ENCODE measurements around the gene EFNA2. TPM values are rescaled to one million over a fixed set of nuclear protein-coding genes. Genes with fewer than 3 reads are reported as not detected.

Gene EFNA2
- total RNA-seq, 1 experiment from 2014 or later: 11.4 TPM

- Mint-ChIP-seq H3K27me3 (ENCODE audit: low read depth) (no peaks in the 10 kb centered on the region), H3K27ac (peak overlapping the region; percentile 73), H3K9me3 (no peaks in the 10 kb centered on the region), H3K4me1 (peaks cover 21% of the 10 kb centered on the region), H3K36me3 (peaks cover 24% of the 10 kb centered on the region), H3K4me3 (peak overlapping the region; percentile 71)
- POLR2A ChIA-PET: no interaction called here
- TF ChIP-seq ZNF281 (CRISPR knock-in tag; IDR thresholded peaks at IDR 0.05) (no peak), USF2 (CRISPR knock-in tag; IDR thresholded peaks at IDR 0.05) (no peak), ZNF232 (CRISPR knock-in tag; IDR thresholded peaks at IDR 0.05) (no peak), E2F1 (CRISPR knock-in tag; IDR thresholded peaks at IDR 0.05) (no peak), ARID4B (CRISPR knock-in tag; IDR thresholded peaks at IDR 0.05; ENCODE audit: borderline replicate concordance) (no peak), JAZF1 (CRISPR knock-in tag; IDR thresholded peaks at IDR 0.05) (no peak), ELF4 (CRISPR knock-in tag; IDR thresholded peaks at IDR 0.05; ENCODE audit: low read depth) (no peak), SMAD4 (CRISPR knock-in tag; IDR thresholded peaks at IDR 0.05) (no peak), GTF2I (CRISPR knock-in tag; conservative IDR thresholded peaks at IDR 0.05) (no peak)
- DNase-seq (ENCODE audit: low spot score) (no peak), ATAC-seq (no peak)
- CTCF ChIA-PET: interaction anchor here (1.8 kb wide), 1 partner anchor 10 kb away, joined by 8 read pairs; no protein-coding TSS in a partner anchor
These were observed 8.6 kb upstream of the EFNA2 start for GRCh38 chr19:1277061-1277460.

GRCh38 chr19:1278074-1278473, 7.6 kb upstream of the EFNA2 start:
- no peak for ATAC-seq
- no peak for DNase-seq (ENCODE audit: low spot score)
- H3K27me3 Mint-ChIP-seq (ENCODE audit: low read depth): no peaks in the 10 kb centered on the region
- no peak overlapping the region for H3K4me3 Mint-ChIP-seq
- H3K36me3 Mint-ChIP-seq: peaks cover 15% of the 10 kb centered on the region
- H3K9me3 Mint-ChIP-seq: no peaks in the 10 kb centered on the region
- POLR2A ChIA-PET: interaction anchor here (1.4 kb wide), 1 partner anchor 10 kb away, joined by 5 read pairs; no protein-coding TSS in a partner anchor
- no peak overlapping the region for H3K27ac Mint-ChIP-seq
- CTCF ChIA-PET: interaction anchor here (0.5 to 1.8 kb wide), 2 partner anchors 12 to 153 kb away, joined by 3 to 8 read pairs; no protein-coding TSS in a partner anchor
- H3K4me1 Mint-ChIP-seq: peaks cover 18% of the 10 kb centered on the region
- TF ChIP-seq OVOL2 (CRISPR knock-in tag; IDR thresholded peaks at IDR 0.05; ENCODE audit: borderline replicate concordance) (no peak), ZNF671 (CRISPR knock-in tag; IDR thresholded peaks at IDR 0.05) (no peak), FOXK1 (CRISPR knock-in tag; IDR thresholded peaks at IDR 0.05) (no peak)

All from WTC11 (cell line).